ENCODE data around the gene BHLHA15.

BHLHA15 gene

GRCh38 chr7:98196706-98197605 lies 14.3 kb upstream of the BHLHA15 start:
- DNase-seq (ENCODE audit: low spot score) = no peak
- TF ChIP-seq, protein P1, sequence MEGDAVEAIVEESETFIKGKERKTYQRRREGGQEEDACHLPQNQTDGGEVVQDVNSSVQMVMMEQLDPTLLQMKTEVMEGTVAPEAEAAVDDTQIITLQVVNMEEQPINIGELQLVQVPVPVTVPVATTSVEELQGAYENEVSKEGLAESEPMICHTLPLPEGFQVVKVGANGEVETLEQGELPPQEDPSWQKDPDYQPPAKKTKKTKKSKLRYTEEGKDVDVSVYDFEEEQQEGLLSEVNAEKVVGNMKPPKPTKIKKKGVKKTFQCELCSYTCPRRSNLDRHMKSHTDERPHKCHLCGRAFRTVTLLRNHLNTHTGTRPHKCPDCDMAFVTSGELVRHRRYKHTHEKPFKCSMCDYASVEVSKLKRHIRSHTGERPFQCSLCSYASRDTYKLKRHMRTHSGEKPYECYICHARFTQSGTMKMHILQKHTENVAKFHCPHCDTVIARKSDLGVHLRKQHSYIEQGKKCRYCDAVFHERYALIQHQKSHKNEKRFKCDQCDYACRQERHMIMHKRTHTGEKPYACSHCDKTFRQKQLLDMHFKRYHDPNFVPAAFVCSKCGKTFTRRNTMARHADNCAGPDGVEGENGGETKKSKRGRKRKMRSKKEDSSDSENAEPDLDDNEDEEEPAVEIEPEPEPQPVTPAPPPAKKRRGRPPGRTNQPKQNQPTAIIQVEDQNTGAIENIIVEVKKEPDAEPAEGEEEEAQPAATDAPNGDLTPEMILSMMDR (IDR thresholded peaks at IDR 0.05; ENCODE audit: extremely low read depth, missing control alignments) = no peak

- DNase-seq (ENCODE audit: low spot score) = no peak
- TF ChIP-seq, protein P1 (IDR thresholded peaks at IDR 0.05; ENCODE audit: extremely low read depth, missing control alignments) = no peak
These were observed 12.1 kb upstream of the BHLHA15 start for GRCh38 chr7:98199131-98199530.

DNA sequence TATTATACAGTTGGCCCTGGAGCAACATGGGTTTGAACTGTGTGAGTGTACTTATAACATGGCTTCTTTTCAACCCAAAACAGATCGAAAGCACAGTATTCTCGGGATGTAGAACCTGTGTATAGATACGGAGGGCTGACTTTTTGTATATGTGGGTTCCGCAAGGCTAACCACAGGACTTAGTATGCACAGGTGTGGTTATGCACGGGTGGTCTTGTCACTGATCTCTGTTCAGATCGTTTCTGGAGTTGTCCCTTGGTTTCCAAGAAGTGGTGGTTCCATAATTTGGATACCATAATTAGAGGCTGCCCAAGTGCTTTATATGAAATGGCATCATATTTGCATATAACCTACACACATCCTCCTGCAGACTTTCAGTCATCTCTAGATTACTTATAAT lies 10.9 kb upstream of the BHLHA15 start:
- TF ChIP-seq, protein P1 (IDR thresholded peaks at IDR 0.05; ENCODE audit: extremely low read depth, missing control alignments) = no peak
- DNase-seq (ENCODE audit: low spot score) = peak; percentile 46

- peak; percentile 94 for DNase-seq (ENCODE audit: low spot score)
These were observed 8.7 kb upstream of the BHLHA15 start for GRCh38 chr7:98202367-98203195.

GRCh38 chr7:98203261-98203963 lies 7.8 kb upstream of the BHLHA15 start:
- TF ChIP-seq, protein P1 (IDR thresholded peaks at IDR 0.05; ENCODE audit: extremely low read depth, missing control alignments) = no peak
- DNase-seq (ENCODE audit: low spot score) = peak; percentile 86

More at GRCh38 chr7:98202367-98203195, 8.7 kb upstream of the BHLHA15 start:
- TF ChIP-seq, protein P1 (IDR thresholded peaks at IDR 0.05; ENCODE audit: extremely low read depth, missing control alignments) = no peak

DNA sequence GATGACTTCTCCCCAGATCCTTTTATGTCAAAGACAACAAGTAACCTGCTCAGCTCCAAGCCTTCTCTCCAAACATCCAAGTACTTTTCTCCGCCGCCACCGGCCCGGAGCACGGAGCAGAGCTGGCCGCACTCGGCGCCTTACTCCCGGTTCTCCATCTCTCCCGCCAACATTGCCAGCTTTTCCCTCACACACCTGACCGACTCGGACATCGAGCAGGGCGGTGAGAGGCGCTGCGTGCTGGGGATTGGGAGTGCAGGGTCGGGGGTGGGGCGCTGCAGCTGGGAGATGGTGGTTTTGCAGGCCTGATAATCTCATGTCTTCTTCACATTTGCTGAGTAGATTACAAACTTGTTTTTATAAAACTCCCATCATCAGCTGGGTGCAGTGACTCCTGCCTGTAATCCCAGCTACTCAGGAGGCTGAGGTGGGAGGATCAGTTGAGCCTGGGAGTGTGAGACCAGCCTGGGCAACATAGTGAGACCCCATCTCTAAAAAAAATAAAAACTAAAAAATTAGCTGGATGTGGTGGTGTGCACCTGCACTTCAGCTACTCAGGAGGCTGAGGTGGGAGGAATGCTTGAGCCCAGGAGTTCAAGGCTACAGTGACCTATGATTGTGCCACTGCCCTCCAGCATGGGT lies 7.2 kb upstream of the BHLHA15 start:
- no peak for DNase-seq (ENCODE audit: low spot score)
- TF ChIP-seq, protein P1 (IDR thresholded peaks at IDR 0.05; ENCODE audit: extremely low read depth, missing control alignments) = no peak
